GM12878 (cell line): ENCODE results near the gene SUCO. TPM values are rescaled to one million over a fixed set of nuclear protein-coding genes. Genes with fewer than 3 reads are reported as not detected.

Experiments
- ATAC-seq: fragments of 200-7000 bp; cut with Tn5 transposase; 3 replicates; pipeline ENCODE4 v1.9.1; 2020; ENCODE audit warnings: mild to moderate bottlenecking, moderate library complexity
- BruUV-seq: library from RNA; stranded (reverse); fragments of 400-500 nt; replicated peaks from 2 replicates; lab custom pipeline; 2021; lab: Mats Ljungman, UMichigan
- CTCF ChIA-PET: fragments of 300-600 bp; sonication (Branson Sonifier 250); formaldehyde crosslinking; extraction: SDS; loops from one replicate; lab custom pipeline; 2021; ENCODE audit warnings: inconsistent platforms; lab: Yijun Ruan, JAX
- POLR2A ChIA-PET: fragments of 350-600 bp; formaldehyde crosslinking; extraction: SDS; loops from one replicate; lab custom pipeline; 2021; ENCODE audit warnings: inconsistent platforms; lab: Charles Lee
- RAD21 ChIA-PET: fragments of 300-600 bp; sonication (Branson Sonifier 250); formaldehyde crosslinking; loops from one replicate; lab custom pipeline; 2023; ENCODE audit warnings: antibody characterized with exemption; ENCODE audit not compliant: unreplicated experiment; lab: Charles Lee
- SMC1A ChIA-PET: fragments of 300-600 bp; sonication (Branson Sonifier 250); formaldehyde crosslinking; loops from one replicate; lab custom pipeline; 2023; ENCODE audit not compliant: unreplicated experiment, uncharacterized antibody; lab: Charles Lee
- DNase-seq: peaks from one replicate; pipeline ENCODE4 v3.0.0-alpha.2; 2011; ENCODE audit warnings: low read depth, low spot score
- FAIRE-seq: peaks from 3 replicates; lab custom pipeline; 2011; peaks lifted over from hg19 to GRCh38; lab: Jason Lieb, UNC
- H2AFZ ChIP-seq: 2 replicates; pipeline ENCODE4 v1.6.0; 2011; ENCODE audit warnings: low read depth, low read length, control low read depth; ENCODE audit not compliant: control insufficient read depth
- H3K27ac ChIP-seq: 2 replicates; pipeline ENCODE4 v1.5.1; 2011; ENCODE audit warnings: control low read depth; ENCODE audit not compliant: control insufficient read depth, insufficient read depth
- H3K27me3 ChIP-seq, 2 experiments: replicated peaks in 1 of 2; 2 replicates each; pipeline versions ENCODE4 v1.6.0 to v1.6.1; 2011; ENCODE audit warnings: low read length in 1 of 2; ENCODE audit not compliant: control insufficient read depth in 2 of 2, insufficient read depth in 2 of 2
- H3K36me3 ChIP-seq, 2 experiments: 2 replicates each; pipeline ENCODE4 v1.5.1; 2011; ENCODE audit warnings: low read length in 1 of 2; ENCODE audit not compliant: control insufficient read depth in 2 of 2, insufficient read depth in 2 of 2
- H3K4me1 ChIP-seq: 2 replicates; pipeline ENCODE4 v1.6.1; 2011; ENCODE audit warnings: mild to moderate bottlenecking, low read length, moderate library complexity, mixed read lengths; ENCODE audit not compliant: control insufficient read depth, insufficient read depth
- H3K4me2 ChIP-seq: 2 replicates; pipeline ENCODE4 v1.6.0; 2011; ENCODE audit warnings: control low read depth; ENCODE audit not compliant: control insufficient read depth, insufficient read depth
- H3K4me3 ChIP-seq: fragments of 200-600 bp; sonication (generic); 2 replicates; pipeline ENCODE4 v1.5.1; 2016
- H3K79me2 ChIP-seq: 2 replicates; pipeline ENCODE4 v1.6.0; 2011; ENCODE audit warnings: low read length; ENCODE audit not compliant: control insufficient read depth, insufficient read depth
- H3K9ac ChIP-seq: 2 replicates; pipeline ENCODE4 v1.8.0; 2011; ENCODE audit warnings: low read length, control low read depth, mixed read lengths; ENCODE audit not compliant: control insufficient read depth, insufficient read depth
- H3K9me3 ChIP-seq: replicated peaks from 3 replicates; pipeline ENCODE4 v1.5.1; 2011; ENCODE audit warnings: mild to moderate bottlenecking, low read length; ENCODE audit not compliant: control insufficient read depth, insufficient read depth
- H4K20me1 ChIP-seq: 2 replicates; pipeline ENCODE4 v1.6.0; 2011; ENCODE audit not compliant: control insufficient read depth, insufficient read depth
- BCL11A ChIP-seq: IDR thresholded peaks from 2 replicates; pipeline ENCODE4 v1.6.1; 2011; ENCODE audit warnings: low read depth, low read length
- LARP7 ChIP-seq: fragments of 450-650 bp; IDR thresholded peaks from 2 replicates; pipeline ENCODE4 v1.6.1; 2017; ENCODE audit warnings: mild to moderate bottlenecking
- NFYB ChIP-seq: IDR thresholded peaks from 2 replicates; pipeline ENCODE4 v1.6.1; 2011; ENCODE audit warnings: low read depth, mild to moderate bottlenecking, low read length, improper control_type of control experiment, moderate library complexity; ENCODE audit not compliant: insufficient read depth
- POLR2AphosphoS5 ChIP-seq: IDR thresholded peaks from 2 replicates; pipeline ENCODE4 v1.6.1; 2011; ENCODE audit warnings: mild to moderate bottlenecking, low read length, inconsistent platforms
- RELA ChIP-seq: fragments of 450-650 bp; IDR thresholded peaks from 2 replicates; pipeline ENCODE4 v1.8.0; 2014; ENCODE audit warnings: borderline replicate concordance; ENCODE audit not compliant: partially characterized antibody
- STAT1 ChIP-seq: fragments of 450-650 bp; conservative IDR thresholded peaks from 2 replicates; pipeline ENCODE4 v1.6.1; 2014; ENCODE audit warnings: antibody characterized with exemption, mild to moderate bottlenecking
- ZZZ3 ChIP-seq: IDR thresholded peaks from 2 replicates; pipeline ENCODE4 v1.6.1; 2011; ENCODE audit warnings: low read depth; ENCODE audit not compliant: control insufficient read depth, insufficient read length
- WGBS: methylation state at CpG from one replicate; pipeline ENCODE4 v1.1.6; 2016; ENCODE audit warnings: low lambda C conversion rate; ENCODE audit not compliant: insufficient replicate concordance, insufficient coverage; ENCODE audit errors: missing lambda C conversion rate; 5-methylcytosine and 5-hydroxymethylcytosine counted together
- in situ Hi-C: fragments of 300-500 bp; cut with MboI; formaldehyde crosslinking; loops from 9 replicates; pipeline ENCODE4 v1.14.3; 2018; ENCODE audit warnings: mixed read lengths
- intact Hi-C: fragments of 100-400 bp; cut with micrococcal nuclease; formaldehyde crosslinking; loops from one replicate; pipeline ENCODE4 v1.14.2; 2022; ENCODE audit not compliant: unreplicated experiment
- polyA plus RNA-seq, 11 experiments: library from polyadenylated mRNA; depleted of rRNA in 4 of 11; unstranded in 6 of 11; stranded (reverse) in 5 of 11; fragments of >200 nt; fragmentation: Nextera tagmentation in 4 of 11; fragmentation: Illumina TruSeq in 1 of 11; extraction: Ambion mirVana in 4 of 11; extraction: Trizol in 1 of 11; gene quantifications; 1 replicate in 1 of 11; 2 replicates in 10 of 11; pipeline versions ENCODE4 v1.2.1 to v1.2.3, GENCODE V29; 2011 to 2016; ENCODE audit warnings: inconsistent platforms in 2 of 11, missing spikeins in 2 of 11, low read depth in 1 of 11
- total RNA-seq, 4 experiments: library from RNA; depleted of rRNA in 3 of 4; stranded (reverse); fragments of >200 nt in 3 of 4; fragmentation: Illumina TruSeq in 1 of 4; extraction: Trizol in 1 of 4; gene quantifications; 2 replicates each; pipeline versions ENCODE4 v1.2.1 to v1.2.3, GENCODE V29; 2013 to 2021
- TF ChIP-seq, protein P1 (sequence below): IDR thresholded peaks from 2 replicates; pipeline ENCODE4 v1.6.1; 2011; ENCODE audit warnings: borderline replicate concordance, low read depth, mild to moderate bottlenecking, moderate library complexity, low read length; ENCODE audit not compliant: insufficient read depth, poor library complexity, severe bottlenecking
- TF ChIP-seq, protein P2 (sequence below): fragments of 150-350 bp; IDR thresholded peaks from 2 replicates; pipeline ENCODE4 v1.6.1; 2014; ENCODE audit warnings: mild to moderate bottlenecking, low read depth, low read length
- TF ChIP-seq, protein P3 (sequence below): IDR thresholded peaks from 2 replicates; pipeline ENCODE4 v1.6.1; 2011; ENCODE audit warnings: borderline replicate concordance, low read depth, mild to moderate bottlenecking, moderate library complexity, mixed read lengths, low read length; ENCODE audit not compliant: insufficient read depth; ENCODE audit errors: extremely low read length

Gene SUCO
- total and polyA plus RNA-seq, 10 of the 15 experiments (the other 5 are each of a cell fraction or from before 2014, with no cell fraction given), result 1.7 to 15.3 (median 8.4) TPM

DNA sequence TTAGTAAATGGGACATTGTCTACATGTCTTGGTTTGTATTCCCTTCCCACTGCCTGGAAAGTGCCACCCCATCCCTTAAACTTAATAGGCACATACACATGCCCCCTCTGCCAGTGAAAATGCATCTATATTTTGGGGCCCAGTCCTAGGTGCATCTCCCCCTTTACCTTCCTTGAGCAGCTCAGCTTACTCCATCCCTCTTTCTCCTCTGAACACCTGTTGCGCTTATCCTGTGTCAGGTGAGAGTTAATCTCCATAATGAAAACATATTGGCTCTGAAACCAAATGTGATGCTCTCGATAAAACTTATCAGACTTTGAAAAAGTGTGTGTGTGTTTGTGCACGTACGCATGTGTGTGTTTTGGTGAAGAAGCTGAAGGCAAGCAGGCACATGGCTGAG, 15.4 kb upstream of the SUCO start:
- no peak overlapping the region for H3K4me3 ChIP-seq
- no peaks in the 10 kb centered on the region for H3K4me1 ChIP-seq
- no peaks in the 10 kb centered on the region; the same call in 2 of the 3 replicates for H3K9me3 ChIP-seq
- no TSS peak for BruUV-seq
- in situ Hi-C loops, result no loop called here
- TF ChIP-seq ZZZ3, result no peak
- TF ChIP-seq NFYB, result no peak
- TF ChIP-seq POLR2AphosphoS5, result no peak
- TF ChIP-seq, protein P1, sequence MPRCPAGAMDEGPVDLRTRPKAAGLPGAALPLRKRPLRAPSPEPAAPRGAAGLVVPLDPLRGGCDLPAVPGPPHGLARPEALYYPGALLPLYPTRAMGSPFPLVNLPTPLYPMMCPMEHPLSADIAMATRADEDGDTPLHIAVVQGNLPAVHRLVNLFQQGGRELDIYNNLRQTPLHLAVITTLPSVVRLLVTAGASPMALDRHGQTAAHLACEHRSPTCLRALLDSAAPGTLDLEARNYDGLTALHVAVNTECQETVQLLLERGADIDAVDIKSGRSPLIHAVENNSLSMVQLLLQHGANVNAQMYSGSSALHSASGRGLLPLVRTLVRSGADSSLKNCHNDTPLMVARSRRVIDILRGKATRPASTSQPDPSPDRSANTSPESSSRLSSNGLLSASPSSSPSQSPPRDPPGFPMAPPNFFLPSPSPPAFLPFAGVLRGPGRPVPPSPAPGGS, result no peak
- no peaks in the 10 kb centered on the region for H4K20me1 ChIP-seq
- 91% methylated on average over 4 of the region's 4 CpGs for WGBS
- ChIA-PET CTCF (no interaction called here), POLR2A (no interaction called here), SMC1A (no interaction called here), RAD21 (no interaction called here)
- no peak overlapping the region for H3K4me2 ChIP-seq
- H3K36me3 ChIP-seq, result no peaks in the 10 kb centered on the region
- ATAC-seq (no peak), FAIRE-seq (no peak), DNase-seq (no peak)
- H3K27me3 ChIP-seq, result no peaks in the 10 kb centered on the region
- H3K79me2 ChIP-seq, result no peaks in the 10 kb centered on the region
- H3K27ac ChIP-seq, result no peak overlapping the region
- intact Hi-C loops, result no loop called here
- no peak overlapping the region for H2AFZ ChIP-seq
- H3K9ac ChIP-seq, result no peak overlapping the region

DNA sequence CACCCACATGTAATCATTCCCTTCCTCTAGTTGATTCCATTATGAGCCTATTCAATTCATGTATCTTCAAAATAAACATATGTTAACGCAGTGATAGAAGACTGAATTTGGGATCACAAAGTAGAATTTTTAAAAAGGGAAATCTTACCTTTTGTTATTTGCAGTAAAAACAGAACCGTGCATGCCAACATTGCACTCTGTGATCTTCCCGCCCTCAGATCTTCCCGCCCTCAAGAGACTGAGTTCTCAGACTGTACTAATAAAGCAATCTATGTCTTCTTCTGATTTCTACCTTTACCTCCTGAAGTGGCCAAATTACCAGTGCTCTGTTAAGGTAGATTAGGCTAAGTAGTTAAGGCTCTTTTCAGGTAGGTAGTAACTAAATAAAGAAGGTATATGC, 3.6 kb upstream of the SUCO start:
- no peak overlapping the region for H3K4me2 ChIP-seq
- H3K27me3 ChIP-seq, result no peaks in the 10 kb centered on the region
- H2AFZ ChIP-seq, result no peak overlapping the region
- FAIRE-seq, result no peak
- H3K4me3 ChIP-seq, result no peak overlapping the region
- ATAC-seq, result no peak
- H3K36me3 ChIP-seq, result no peaks in the 10 kb centered on the region
- peaks cover 12% of the 10 kb centered on the region for H3K79me2 ChIP-seq
- SMC1A ChIA-PET, result no interaction called here
- peaks cover 5% of the 10 kb centered on the region; the same call in 1 of the 2 replicates for H3K4me1 ChIP-seq
- POLR2A ChIA-PET, result no interaction called here
- H3K9me3 ChIP-seq, result no peaks in the 10 kb centered on the region
- CTCF ChIA-PET, result no interaction called here
- intact Hi-C loops, result no loop called here
- 91% methylated on average over 4 of the region's 4 CpGs for WGBS
- no peak overlapping the region for H3K9ac ChIP-seq
- RAD21 ChIA-PET, result no interaction called here
- no peak overlapping the region for H3K27ac ChIP-seq
- no TSS peak for BruUV-seq
- in situ Hi-C loops, result no loop called here
- no peaks in the 10 kb centered on the region for H4K20me1 ChIP-seq
- no peak for DNase-seq
- TF ChIP-seq BCL11A, result no peak
- no peak for TF ChIP-seq LARP7
- TF ChIP-seq, protein P2, sequence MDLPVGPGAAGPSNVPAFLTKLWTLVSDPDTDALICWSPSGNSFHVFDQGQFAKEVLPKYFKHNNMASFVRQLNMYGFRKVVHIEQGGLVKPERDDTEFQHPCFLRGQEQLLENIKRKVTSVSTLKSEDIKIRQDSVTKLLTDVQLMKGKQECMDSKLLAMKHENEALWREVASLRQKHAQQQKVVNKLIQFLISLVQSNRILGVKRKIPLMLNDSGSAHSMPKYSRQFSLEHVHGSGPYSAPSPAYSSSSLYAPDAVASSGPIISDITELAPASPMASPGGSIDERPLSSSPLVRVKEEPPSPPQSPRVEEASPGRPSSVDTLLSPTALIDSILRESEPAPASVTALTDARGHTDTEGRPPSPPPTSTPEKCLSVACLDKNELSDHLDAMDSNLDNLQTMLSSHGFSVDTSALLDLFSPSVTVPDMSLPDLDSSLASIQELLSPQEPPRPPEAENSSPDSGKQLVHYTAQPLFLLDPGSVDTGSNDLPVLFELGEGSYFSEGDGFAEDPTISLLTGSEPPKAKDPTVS, result no peak
- TF ChIP-seq, protein P3, sequence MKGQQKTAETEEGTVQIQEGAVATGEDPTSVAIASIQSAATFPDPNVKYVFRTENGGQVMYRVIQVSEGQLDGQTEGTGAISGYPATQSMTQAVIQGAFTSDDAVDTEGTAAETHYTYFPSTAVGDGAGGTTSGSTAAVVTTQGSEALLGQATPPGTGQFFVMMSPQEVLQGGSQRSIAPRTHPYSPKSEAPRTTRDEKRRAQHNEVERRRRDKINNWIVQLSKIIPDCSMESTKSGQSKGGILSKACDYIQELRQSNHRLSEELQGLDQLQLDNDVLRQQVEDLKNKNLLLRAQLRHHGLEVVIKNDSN, result no peak
- no peak for TF ChIP-seq RELA
- TF ChIP-seq STAT1, result no peak
